Activated CD4-positive, alpha-beta T cell treated with anti-CD3 and anti-CD28 coated beads, Interleukin-10, Interleukin-2, amounts not matched to agents 100 ng/mL and 50 ng/mL, durations not matched to agents 16 hours and 8 hours (primary cell): ENCODE results near the gene ATP6V0A1.
A peak's percentile ranks its signal among the peaks of the same experiment; 100 is the strongest.
"Not testable (repeated sequence)": the region's sequence is repeated elsewhere in the genome, so short reads cannot be mapped to it uniquely, and the experiment has no call there.

Experiments
- DNase-seq: peaks from one replicate; pipeline ENCODE4 v3.0.0-alpha.2; 2020

Gene ATP6V0A1

DNA sequence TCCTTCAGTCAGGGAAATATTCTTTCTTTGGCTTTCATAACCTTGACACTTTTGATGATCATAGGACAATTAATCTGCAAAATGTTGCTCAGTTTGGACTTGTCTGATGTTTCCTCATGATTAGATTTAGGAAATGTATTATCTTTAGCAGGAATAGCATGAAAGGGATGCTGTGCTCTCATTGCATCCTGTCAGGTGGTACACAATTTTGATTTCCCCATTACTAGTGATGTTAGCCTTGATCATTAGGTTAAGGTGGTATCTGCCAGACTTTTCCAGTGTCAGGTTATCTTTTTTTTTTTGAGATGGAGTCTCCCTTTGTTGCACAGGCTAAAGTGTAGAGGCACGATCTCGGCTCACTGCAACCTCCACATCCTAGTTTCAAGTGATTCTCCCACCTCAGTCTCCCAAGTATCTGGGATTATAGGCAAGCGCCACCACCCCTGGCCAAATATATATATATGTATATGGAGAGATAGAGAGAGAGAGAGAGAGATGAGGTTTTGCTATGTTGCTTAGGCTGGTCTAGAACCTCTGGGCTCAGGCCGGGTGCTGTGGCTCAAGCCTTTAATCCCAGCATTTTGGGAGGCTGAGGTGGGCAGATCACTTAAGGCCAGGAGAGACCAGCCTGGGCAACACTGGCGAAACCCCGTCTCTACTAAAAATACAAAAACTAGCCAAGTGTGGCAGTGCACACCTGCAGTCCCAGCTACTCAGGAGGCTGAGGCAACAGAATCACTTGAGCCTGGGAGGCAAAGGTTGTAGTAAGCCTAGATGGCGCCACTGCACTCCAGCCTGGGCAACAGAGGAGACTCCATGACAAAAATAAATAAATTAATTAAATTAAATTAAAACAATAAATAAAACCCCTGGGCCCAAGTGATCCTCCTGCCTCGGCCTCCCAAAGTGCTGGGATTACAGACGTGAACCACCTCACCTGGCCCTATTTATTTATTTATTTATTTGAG, 19.8 kb upstream of the ATP6V0A1 start:
- DNase-seq = peak; percentile 45

DNA sequence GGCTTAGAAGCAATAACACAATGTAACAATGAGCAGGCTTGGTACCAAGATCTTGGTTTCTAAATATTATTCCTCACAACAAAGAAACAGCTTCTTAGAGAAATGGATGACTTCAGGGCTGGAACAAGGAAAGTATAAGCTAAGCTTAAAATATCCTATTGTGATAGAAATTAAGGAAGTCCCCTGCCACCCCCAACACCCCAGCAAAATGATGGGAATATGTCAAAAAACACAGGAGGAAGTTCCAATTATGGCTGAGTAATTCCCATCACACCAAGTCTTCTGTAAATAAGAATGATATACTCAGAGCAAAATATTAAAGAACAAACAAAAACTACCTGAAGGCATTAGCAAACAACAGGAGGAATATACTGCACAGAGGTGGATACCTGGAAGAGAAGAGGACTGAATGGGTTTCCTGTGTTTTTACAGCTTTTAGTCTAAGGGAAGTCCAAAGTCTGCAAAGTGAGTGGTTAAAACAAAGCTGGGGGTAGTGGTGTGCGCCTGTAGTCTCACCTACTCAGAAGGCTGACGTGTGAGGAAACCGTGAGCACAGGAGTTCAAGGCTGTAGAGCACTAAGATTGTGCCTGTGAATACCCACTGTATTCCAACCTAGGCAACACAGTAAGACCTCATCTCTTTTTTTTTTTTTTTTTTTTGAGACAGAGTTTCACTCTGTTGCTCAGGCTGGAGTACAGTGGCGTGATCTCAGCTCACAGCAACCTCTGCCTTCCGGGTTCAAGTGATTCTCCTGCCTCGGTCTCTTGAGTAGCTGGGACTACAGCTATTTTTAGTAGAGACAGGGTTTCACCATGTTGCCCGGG, 17.1 kb upstream of the ATP6V0A1 start:
- DNase-seq = no peak

DNA sequence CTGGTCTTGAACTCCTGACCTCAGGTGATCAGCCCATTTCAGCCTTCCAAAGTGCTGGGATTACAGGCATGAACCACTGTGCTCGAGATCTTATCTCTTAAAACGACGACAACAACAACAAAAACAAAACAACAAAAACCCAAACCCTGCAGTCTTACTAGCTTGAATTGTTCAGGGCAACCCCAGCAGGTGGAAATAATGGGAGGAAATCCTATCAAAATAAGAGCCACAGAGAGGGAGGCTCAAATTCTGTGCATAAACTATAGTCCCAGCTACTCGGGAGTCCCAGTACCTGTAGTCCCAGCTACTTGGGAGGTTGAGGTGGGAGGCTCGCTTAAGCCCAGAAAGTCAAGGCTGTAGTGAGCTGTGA, 16.5 kb upstream of the ATP6V0A1 start:
- DNase-seq = no peak

DNA sequence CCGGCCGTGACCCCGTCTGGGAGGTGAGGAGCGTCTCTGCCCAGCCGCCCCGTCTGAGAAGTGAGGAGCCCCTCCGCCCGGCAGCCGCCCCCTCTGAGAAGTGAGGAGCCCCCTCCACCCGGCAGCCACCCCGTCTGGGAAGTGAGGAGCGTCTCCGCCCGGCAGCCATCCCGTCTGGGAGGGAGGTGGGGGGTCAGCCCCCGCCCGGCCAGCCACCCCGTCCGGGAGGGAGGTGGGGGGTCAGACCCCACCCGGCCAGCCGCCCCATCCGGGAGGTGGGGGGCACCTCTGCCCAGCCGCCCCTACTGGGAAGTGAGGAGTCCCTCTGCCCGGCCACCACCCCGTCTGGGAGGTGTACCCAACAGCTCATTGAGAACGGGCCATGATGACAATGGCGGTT, 9.5 kb upstream of the ATP6V0A1 start:
- not testable (repeated sequence) for DNase-seq

DNA sequence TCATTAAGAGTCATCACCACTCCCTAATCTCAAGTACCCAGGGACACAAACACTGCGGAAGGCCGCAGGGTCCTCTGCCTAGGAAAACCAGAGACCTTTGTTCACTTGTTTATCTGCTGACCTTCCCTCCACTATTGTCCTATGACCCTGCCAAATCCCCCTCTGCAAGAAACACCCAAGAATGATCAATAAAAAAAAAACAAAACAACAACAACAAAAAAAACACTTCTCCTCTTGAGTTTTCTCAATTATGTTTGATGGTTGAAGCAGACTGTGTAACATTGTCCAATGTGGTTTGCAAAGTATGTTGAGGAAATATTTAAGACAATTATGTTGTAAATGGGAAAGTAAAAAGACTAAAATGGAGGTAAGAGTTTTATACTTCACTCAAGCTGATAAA, 8.8 kb upstream of the ATP6V0A1 start:
- DNase-seq = not testable (repeated sequence)

DNA sequence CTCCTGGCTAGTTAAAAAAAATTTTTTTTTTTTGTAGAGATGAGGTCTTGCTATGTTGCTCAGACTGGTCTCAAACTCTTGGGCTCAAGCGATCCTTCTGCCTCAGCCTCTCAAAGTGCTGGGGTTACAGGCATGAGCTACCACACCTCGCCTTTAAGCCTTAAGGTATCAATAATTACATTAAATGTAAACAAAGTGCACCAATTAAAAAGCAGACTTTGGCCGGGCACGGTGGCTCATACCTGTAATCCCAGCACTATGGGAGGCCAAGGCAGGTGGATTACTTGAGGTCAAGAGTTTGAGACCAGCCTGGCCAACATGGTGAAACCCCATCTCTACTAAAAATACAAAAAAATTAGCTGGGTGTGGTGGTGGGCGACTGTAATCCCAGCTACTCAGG, 7.4 kb upstream of the ATP6V0A1 start:
- DNase-seq = not testable (repeated sequence)

DNA sequence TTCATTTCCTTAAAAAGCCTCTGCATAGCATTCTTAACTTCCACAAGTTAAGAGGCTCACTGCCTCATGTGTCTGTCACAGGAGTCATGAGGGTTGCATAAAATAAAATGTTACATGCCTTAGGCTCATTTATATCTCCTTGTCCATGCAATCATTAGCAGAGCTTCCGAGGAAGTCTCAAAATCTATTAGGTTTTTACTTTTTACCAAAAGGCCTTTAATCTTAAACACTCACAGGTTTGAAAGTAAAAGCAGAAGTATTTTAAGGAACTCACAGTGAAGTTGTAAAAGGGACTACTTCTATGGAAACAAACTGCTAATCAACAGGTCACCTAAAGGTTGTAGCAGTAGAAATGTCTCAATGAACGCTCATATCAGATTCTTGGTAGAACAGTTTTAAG, 5.2 kb upstream of the ATP6V0A1 start:
- DNase-seq = no peak

DNA sequence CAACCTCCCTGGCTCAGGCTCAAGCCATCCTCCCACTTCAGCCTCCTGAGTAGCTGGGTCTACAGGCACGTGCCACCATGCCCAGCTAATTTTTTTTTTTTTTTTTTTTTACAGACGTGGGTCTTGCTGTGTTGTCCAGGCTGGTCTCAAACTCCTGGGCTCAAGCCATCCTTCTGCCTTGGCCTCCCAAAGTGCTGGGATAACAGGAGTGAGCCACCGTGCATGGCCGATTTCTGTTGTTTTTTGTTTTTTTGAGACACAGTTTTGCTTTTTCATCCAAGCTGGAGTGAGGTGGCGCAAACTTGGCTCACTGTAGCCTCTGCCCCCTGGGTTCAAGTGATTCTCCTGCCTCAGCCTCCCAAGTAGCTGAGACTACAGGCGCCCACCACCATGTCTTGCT, 3.7 kb upstream of the ATP6V0A1 start:
- not testable (repeated sequence) for DNase-seq

DNA sequence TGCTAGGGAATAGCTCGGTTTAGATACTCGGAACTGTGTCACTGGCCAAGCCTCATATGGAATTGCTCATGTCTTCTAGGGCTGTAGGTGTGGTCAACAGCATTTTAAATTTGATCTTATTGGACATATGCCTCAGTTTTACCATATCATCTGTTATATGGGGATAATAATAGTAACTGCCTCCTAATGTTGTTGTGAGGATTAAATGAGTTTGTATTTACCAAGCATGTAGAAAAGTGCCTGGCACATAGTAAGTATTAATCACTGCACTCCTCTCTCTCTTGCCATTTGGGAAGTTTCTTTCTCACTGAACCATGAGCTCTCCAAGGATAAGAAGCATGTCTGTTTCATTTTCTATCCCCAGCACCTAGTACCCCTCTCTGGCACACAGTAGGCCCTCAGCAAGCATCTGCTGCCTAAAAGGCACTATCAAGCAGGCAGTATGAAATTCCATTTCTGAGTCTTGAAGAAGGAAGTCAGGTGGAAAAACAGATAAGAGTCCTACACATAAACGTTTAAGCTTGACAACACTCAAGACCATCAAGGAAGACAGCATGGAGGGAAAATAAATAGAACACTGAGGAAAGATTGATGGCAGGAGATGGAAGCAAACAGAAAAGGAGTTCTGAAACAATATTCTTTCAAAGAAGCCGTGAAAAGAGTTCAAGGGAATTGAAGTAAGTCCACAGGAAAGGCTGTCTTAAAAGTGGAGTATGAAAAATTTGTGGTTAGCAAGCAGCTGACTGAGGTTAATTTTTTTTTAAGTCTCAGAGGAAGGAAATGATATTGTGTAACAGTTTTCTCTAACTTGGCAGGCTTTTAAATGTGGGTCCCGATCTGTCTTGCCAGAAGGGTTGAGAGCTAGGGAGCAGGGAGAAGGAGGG, 2.2 kb upstream of the ATP6V0A1 start:
- peak; percentile 60 for DNase-seq

DNA sequence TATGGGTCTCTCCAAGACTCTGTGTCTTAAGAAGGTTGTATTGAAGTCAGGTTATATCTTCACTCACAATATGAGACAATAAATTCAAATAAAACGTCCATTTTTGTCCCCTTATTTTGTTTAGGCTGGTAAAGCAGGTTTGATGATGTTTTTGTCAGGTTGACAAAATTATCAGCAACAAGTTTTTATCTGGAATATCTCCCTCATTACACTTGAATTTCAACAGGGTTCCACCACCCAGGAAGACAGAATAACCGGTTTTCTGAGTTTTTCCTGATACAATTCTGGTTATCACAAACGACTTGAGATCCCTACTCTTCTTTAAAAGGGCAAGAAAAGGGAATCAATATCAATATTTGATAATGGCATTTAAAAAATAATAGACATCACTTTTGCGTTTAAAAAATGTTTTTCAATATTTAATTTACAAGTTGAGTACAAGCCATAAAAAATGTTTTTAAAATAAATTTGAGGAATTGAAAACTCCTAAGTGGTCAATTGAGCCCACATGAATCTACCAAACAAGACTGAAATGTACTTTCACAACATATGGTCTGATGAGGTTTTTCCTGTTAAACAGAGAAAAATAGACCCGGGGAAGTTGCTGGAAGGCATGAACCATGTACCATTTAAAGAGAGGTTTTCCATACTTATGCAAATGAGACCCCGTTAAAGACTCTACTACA, 1.4 kb upstream of the ATP6V0A1 start:
- DNase-seq = no peak

DNA sequence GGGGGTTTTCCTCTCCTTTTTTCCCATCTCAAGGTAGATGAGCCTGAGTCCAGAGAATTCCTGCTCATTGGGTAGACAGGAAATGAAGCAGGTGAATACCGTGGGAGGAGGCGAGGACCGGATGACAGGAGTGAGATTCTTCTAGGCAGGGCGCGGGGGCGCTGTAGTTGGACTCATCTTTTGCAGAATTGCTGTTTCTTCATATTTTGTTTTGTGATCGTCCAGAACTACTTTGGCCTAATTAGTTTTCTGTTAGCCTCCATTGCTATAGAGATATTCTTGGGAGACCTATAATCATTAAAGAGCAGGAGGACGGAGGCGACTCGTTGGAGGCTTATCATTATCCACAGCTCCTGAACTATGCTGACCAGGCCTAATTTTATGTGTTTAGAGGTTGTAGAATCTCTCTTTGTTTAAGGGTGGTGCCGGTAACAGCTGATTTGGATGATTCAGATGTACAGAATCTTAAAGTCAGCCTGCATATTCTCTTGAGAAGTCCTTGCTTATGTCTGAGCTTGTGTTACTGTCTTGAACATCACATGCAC, 650 bp downstream of the ATP6V0A1 start:
- DNase-seq = peak; percentile 16

DNA sequence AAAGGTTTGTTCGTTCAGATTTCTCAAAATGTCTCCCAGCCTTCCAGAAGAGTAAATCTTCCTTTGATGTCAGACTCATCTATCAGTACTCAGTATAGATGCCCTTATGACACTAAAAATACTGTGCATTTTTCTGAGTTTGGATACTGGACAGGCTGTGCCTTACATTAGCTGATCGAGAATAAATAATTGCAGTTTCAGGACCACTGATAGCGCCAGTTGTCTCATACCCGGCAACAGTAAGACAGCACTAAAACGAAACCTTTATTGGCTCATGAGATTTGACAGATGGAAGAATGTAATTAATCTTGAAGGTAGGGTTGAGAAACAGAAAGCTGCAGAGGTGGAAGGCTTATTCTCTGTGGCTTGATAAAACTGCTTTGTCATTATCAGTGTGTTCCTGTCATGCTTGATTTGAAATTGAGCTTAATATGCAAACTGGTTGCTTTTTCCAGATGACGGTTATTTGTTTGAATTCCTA, 1.2 kb downstream of the ATP6V0A1 start:
- DNase-seq = peak; percentile 37

DNA sequence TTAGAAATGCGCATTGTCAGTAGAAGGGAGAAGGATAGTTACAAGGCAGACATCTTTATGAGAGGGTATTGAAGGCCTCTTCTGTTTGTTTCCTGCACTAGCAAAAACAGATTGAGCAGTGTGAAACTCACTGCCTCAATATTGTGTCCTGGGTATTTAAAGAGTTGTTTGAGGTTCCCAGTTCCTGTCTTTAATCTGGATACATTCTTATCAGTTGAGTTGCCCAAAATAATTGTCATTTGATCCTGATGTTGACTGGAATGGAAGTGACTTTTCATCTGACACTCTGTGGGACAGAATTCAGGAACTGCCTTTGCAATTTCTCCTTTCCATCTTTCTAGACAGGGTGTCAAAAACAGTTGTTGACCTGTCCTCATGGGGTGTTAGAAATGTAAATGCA, 1.7 kb downstream of the ATP6V0A1 start:
- DNase-seq = no peak

DNA sequence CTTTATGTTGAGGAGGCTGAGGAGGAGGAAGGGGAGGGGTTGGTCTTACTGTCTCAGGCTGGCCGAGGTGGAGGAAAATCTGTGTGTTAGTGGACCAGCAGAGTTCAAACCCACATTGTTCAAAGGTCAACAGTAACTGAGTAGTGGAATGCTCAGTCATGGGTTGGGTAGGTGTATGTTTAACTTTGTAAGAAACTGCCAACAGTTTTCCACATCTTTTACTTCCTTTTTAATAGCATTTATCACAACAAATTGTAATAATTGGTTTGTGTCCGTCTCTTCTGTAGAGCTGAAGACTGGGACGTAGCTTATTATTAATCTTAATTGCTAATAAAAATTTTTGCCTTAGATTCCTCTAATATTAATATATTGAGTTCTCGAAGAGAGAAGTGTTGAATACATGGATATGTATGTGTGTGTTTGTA, 5.3 kb downstream of the ATP6V0A1 start:
- no peak for DNase-seq

DNA sequence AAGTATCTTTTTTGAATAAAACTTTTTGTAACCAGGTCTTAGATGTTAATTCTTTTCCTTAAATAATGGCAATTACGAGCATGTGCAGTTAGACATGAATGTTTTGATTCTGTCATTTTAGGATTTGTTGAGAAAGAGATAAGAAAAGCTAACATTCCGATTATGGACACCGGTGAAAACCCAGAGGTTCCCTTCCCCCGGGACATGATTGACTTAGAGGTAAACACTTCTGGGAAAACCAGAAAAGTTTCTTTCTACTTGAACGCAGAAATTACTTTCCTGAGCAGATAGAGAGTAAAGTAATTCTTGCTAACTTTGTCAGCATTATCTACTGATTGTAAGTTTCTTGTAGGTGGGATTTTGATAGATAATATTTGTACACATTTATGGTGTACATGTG, 9.2 kb downstream of the ATP6V0A1 start:
- no peak for DNase-seq

DNA sequence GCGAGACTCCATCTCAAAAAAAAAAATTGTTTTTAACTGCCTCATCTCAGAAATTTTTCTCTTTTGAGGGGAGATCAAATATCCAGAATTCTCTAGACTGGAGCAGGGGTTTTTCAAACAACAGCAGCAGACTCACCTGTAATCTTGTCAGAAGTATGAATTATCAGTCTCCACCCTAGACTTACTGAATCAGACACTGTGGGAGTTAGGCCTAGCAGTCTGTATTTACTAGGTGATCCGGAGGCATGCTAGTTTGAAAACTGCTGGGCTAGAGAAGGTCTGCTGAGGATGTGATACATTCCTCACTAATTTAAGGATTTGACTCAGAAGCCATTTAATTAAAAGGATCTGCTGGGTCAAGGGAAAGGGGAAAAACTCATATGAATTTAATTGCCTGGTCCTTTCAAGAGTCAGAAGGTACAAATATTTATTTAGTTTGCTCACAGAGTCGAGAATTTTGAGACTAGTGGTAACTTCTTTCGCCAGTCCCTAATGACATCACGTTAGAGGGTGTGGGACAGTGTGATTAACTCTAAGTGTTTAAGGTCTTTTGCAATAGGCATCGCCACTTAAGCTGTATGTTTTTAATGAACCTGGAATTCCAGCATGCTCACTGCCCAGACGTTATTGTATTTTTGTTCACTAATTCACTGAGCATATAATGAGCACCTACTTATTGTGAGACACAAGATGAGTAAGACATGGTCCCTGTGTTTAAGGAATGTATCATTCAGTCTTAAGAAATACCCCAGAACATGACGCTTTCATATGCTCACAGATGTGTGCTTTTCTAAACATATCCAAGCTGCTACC, 14.2 kb downstream of the ATP6V0A1 start:
- no peak for DNase-seq

DNA sequence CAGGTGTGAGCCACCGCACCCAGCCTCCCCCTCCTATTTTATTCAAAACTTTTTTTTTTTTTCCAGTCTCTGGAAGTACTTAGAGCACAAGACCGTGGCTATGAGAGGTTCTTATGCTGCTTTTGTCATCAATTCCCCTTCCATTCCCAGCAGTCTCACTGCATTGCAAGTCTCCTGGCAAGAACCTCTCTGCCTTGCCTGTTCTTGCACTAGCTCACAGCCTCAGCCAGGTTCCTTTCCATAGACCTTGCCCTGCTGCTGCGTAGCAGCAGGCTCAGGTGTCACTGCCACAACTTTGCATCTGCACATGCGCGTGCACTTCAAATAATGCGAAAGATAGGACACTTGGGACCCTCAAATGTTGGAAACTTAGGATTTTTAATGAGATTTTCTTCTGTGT, 15.6 kb downstream of the ATP6V0A1 start:
- DNase-seq = no peak

DNA sequence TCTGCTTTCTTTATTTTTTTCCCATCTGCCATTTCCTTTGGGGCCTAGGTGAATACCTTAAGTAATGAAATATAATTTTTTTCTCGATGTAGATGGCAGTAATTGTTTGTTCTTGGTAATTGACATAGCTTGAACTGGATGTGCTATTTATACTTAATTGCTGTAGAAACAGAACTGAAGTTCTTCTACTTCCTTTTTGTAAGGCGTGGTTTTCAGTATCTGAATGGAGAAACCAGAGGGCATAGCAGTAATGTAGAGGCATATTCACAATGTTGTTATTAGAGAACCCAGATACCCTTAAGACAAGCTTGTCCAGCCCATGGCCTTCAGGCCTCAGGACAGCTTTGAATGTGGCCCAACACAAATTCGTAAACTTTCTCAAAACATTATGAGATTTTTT, 16.4 kb downstream of the ATP6V0A1 start:
- no peak for DNase-seq

DNA sequence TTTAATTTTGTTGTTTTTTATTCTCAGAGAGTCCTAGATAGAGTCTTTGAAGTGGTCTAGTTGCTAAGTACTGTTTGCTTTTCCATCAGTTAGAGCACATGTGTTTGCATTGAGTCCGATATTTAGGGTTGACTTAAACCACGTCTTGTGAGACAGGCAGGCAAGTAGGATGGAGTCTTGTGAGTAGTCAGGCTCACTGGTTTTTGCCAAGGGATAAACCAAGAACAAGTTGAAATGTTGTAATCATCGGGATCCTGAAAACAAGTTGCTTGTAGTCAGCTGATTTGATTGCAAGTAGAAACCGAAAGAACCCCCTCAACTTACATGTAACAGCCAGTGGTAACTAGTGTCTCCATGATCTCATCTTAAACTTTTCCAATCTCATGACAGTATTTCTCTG, 17.2 kb downstream of the ATP6V0A1 start:
- no peak for DNase-seq

DNA sequence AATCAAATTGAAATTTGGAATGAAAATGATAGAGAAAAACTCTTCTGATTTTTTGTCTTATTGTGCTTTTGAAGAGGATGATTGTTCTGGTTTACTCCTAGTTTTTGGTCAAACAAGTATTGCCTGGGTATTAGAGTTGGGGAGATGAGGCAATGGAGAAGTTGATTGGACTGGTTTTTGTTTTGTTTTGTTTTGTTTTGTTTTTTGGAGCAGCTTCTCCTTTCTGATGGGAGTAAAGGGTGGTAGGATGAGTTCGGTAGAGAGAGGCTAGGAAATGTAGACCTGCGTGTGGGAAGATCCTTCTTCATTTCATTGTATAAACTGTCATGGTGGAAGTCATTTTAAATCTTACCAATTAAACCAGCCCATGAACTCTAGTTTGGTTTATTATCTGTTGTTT, 17.7 kb downstream of the ATP6V0A1 start:
- DNase-seq = no peak

DNA sequence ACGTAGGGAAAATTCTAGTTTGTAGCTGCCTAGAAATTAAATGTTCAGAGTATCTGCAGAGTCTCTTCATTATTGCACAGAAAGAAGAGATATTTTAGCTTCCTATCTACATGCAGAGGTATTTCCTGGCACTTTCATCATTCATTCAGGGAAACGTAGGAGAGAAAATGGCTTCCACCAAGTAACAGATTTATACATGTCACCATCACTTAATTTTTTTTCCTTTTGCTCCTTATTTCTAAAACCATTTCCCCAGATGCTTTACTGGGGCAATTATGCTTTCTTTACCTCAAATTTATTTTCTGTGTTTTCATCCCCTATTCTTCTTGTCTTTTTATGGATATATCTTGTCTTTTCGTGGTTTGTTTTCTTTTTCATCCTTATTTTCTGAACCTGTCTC, 18.5 kb downstream of the ATP6V0A1 start:
- DNase-seq = no peak
